Measurements from ENCODE around the gene ZNF580. TPM values are rescaled to one million over a fixed set of nuclear protein-coding genes. Genes with fewer than 3 reads are reported as not detected.

ZNF580 gene
- total RNA-seq, 1 donor from 2014 or later = 79.8 TPM

DNA sequence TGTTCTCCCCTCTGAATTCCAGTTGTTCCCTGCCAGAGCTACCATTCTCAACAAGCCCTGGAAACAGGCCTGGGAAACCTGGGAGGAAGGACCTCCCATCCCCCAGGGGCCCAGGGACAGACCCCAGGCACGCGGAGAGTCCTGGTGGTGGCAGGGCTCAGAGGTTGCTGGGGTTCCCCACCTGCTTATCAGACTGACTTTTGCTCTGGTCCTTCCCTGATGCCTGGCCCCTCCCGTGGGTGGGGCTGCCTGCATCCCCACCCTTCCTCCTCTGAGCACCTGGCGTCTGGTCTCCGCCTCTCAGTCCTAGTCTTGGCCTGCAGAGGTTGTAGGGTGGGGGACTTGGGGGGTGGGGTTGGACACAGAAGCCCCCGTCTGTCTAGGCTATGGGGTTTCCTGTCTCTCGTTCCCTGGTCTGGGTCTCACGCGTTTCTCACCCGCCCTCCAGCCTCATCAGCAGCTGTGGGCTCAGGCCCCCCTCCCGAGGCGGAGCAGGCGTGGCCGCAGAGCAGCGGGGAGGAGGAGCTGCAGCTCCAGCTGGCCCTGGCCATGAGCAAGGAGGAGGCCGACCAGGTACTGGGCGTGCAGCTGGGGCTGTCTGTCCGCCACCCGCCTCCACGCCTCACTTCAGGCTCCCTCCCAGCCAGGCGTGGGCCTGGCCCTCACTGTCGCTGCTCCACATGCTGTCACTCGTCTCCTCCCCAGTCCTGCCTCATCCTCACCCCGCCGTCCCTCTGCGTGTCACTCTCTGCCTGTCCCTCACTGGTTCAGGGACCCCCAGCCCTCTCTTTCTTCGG, 47.8 kb downstream of the ZNF580 start:
- TF ChIP-seq CTCF (IDR thresholded peaks at IDR 0.05) = no peak
- no peak for DNase-seq (ENCODE audit: extremely low spot score, unreplicated experiment)
- Mint-ChIP-seq H3K36me3 (ENCODE audit: unreplicated experiment) (peaks cover 21% of the 10 kb centered on the region), H3K4me1 (ENCODE audit: unreplicated experiment) (peaks cover 2% of the 10 kb centered on the region), H3K4me3 (ENCODE audit: unreplicated experiment) (no peak overlapping the region), H3K27ac (ENCODE audit: unreplicated experiment) (peak overlapping the region; percentile 27), H3K27me3 (ENCODE audit: unreplicated experiment) (no peaks in the 10 kb centered on the region), H3K9me3 (ENCODE audit: unreplicated experiment) (no peaks in the 10 kb centered on the region)

- no peaks in the 10 kb centered on the region for H3K27me3 Mint-ChIP-seq (ENCODE audit: unreplicated experiment)
- peaks cover 18% of the 10 kb centered on the region for H3K36me3 Mint-ChIP-seq (ENCODE audit: unreplicated experiment)
- peaks cover 2% of the 10 kb centered on the region for H3K4me1 Mint-ChIP-seq (ENCODE audit: unreplicated experiment)
- no peaks in the 10 kb centered on the region for H3K9me3 Mint-ChIP-seq (ENCODE audit: unreplicated experiment)
- no peak overlapping the region for H3K27ac Mint-ChIP-seq (ENCODE audit: unreplicated experiment)
- no peak for TF ChIP-seq CTCF (IDR thresholded peaks at IDR 0.05)
- DNase-seq (ENCODE audit: extremely low spot score, unreplicated experiment) = no peak
- no peak overlapping the region for H3K4me3 Mint-ChIP-seq (ENCODE audit: unreplicated experiment)
Observed at GRCh38 chr19:55689411-55690108, 48.8 kb downstream of the ZNF580 start.

DNA sequence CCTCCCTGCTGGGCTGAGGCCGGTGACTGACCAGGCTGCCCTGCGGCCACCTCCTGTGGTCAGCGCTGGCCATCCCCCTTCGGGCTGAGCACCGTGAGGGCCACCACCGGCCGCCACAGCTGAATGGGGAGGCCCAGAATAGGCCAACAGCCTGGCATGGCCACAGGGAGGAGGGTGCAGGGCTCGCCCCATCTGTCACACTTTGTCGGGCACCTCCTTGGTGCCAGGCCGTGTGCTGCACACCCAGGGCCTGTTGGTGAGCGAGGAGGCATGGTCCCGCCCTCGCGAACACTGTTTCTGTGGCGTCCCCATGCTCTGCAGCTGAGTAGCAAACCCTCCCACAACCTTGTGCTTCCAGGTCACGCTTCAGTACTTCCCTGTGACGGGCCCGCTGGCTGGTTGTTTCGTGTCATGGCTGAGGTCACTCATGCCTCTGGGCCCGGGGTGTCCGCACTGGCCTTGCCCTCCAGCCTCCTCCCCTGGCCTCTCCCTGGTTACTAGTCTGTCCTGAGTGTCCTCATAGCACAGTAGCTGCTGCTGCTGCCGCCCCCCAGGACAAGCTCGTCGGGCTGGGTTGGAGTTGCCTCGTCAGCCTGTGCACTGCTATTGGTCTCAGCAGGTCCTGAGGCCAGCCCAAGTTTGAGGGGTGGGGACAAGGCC, 49.4 kb downstream of the ZNF580 start:
- Mint-ChIP-seq H3K27ac (ENCODE audit: unreplicated experiment) (no peak overlapping the region), H3K27me3 (ENCODE audit: unreplicated experiment) (no peaks in the 10 kb centered on the region), H3K9me3 (ENCODE audit: unreplicated experiment) (no peaks in the 10 kb centered on the region), H3K36me3 (ENCODE audit: unreplicated experiment) (peaks cover 20% of the 10 kb centered on the region), H3K4me1 (ENCODE audit: unreplicated experiment) (peaks cover 2% of the 10 kb centered on the region), H3K4me3 (ENCODE audit: unreplicated experiment) (no peak overlapping the region)
- no peak for DNase-seq (ENCODE audit: extremely low spot score, unreplicated experiment)
- TF ChIP-seq CTCF (IDR thresholded peaks at IDR 0.05) = no peak

DNA sequence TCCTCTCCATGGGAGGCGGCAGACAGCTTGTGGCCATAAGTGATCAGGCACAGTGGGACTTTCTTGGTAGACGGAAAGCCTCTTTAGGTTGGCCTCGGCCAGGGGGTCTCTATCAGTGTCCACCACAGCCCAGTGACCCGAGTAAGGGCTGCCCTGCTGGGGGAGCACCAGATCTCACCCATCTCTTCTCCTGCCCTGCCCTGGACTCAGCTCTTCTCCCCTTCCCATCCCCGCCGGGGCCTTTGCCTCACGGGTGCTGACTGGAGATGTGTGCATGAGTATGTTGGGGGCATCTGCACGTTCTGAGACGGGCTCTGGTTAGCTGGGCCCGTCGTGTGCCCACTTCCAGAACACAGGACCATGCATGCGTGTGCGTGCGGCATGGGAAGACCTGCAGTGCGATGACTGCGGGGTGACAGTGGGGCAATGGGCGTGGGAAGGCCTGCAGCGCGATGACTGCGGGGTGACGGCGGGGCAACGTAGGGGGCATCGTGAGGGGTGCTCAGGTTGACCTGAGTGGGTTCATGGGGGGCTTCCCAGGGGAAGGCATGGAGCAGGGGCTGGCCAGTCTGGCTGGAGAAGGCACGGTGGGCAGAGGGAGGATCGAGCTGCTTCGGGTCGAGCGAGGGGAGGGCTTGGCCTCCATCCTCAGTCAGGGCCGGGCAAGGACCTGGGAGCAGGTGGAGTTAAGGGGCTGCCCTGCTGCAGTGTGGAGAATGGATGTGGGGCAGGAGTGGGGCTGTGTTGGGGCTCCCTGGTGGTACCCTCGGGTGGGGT, 50.2 kb downstream of the ZNF580 start:
- Mint-ChIP-seq H3K9me3 (ENCODE audit: unreplicated experiment) (no peaks in the 10 kb centered on the region), H3K27ac (ENCODE audit: unreplicated experiment) (no peak overlapping the region), H3K36me3 (ENCODE audit: unreplicated experiment) (peaks cover 17% of the 10 kb centered on the region), H3K4me1 (ENCODE audit: unreplicated experiment) (peaks cover 2% of the 10 kb centered on the region), H3K27me3 (ENCODE audit: unreplicated experiment) (no peaks in the 10 kb centered on the region), H3K4me3 (ENCODE audit: unreplicated experiment) (no peak overlapping the region)
- no peak for TF ChIP-seq CTCF (IDR thresholded peaks at IDR 0.05)
- no peak for DNase-seq (ENCODE audit: extremely low spot score, unreplicated experiment)
